ENCODE measurements around the gene ZCCHC7. TPM values are rescaled to one million over a fixed set of nuclear protein-coding genes. Genes with fewer than 3 reads are reported as not detected.

ZCCHC7 gene
- polyA plus RNA-seq, 3 donors: 8.7 to 12.9 (median 12.5) TPM

DNA sequence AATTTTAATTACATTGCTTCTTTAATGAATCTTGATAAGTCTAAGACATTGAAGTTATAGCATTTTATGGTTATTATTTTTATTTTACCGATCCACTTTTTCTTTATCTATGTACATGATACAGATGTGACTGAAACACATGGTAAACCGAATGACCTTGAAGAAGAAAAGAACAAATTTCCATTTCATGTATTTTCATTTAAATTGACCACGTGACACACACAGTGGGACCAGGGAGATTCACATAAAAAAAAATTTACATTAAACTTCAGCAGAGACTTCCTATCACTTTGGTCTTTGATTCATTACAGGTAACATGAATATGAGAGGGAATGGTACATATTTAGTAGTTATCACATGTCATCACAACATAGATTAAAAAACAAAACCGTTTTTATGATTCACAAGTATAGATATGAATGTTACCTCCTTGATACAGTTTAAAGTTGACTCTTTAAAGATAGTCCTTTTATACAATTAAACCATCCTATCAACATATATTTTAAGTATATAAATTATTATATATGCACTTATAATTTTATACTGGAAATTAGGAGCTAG is 133.1 kb downstream of the ZCCHC7 start:
- Mint-ChIP-seq H3K36me3 (peaks cover 10 to 17% of the 10 kb centered on the region in 2 donors), H3K4me3 (no peak overlapping the region)
- intact Hi-C loops (cut with micrococcal nuclease): no loop called here

DNA sequence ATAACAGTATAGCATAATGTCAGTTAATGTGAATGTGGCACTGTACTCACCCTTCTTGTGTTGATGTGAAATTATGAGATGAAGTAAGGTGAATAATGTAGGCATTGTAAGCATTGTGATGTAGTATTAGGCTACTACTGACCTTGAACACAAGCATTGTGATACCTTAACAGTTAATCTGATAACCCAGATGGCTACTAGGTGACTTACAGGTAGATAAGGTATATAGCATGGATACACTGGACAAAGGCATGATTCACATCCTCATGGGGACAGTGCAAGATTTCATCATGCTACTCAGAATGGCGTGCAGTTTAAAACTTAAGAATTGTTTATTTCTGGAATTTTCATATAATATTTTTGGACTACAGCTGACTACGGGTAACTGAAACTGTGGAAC is 134.8 kb downstream of the ZCCHC7 start:
- no CpG with 5 or more reads among the region's 2 CpGs for WGBS (ENCODE audit: insufficient coverage)
- H3K4me1 Mint-ChIP-seq: no peaks in the 10 kb centered on the region
- peaks cover 0 to 2% (median 0%) of the 10 kb centered on the region in 7 donors for H3K9me3 Mint-ChIP-seq
- no peak overlapping the region for H3K9ac ChIP-seq (ENCODE audit: insufficient read depth, low read length, poor library complexity, severe bottlenecking)
- H3K27ac ChIP-seq (ENCODE audit: low read depth in 1 of 2, low read length in 2 of 2): no peak overlapping the region
- H3K27me3 ChIP-seq (ENCODE audit: control insufficient read depth in 2 of 2, insufficient read depth in 2 of 2, low read length in 2 of 2): no peaks in the 10 kb centered on the region
- H3K79me2 ChIP-seq (ENCODE audit: insufficient read depth, low read length): no peaks in the 10 kb centered on the region
- H3K36me3 Mint-ChIP-seq: peaks cover 3 to 10% of the 10 kb centered on the region in 2 donors
- no peaks in the 10 kb centered on the region for H3K9me3 ChIP-seq (replicated peaks in 1 of 2; ENCODE audit: control insufficient read depth in 1 of 2, insufficient read depth in 1 of 2, low read length in 2 of 2)
- no peak for DNase-seq
- intact Hi-C loops (cut with micrococcal nuclease): no loop called here
- H4K20me1 ChIP-seq (ENCODE audit: insufficient read depth, low read length): no peaks in the 10 kb centered on the region
- H3K27me3 Mint-ChIP-seq (ENCODE audit: low read depth in 3 of 3): no peaks in the 10 kb centered on the region
- H3K36me3 ChIP-seq (replicated peaks in 1 of 2; ENCODE audit: control insufficient read depth in 1 of 2, insufficient read depth in 2 of 2, low read length in 2 of 2): peaks cover 2 to 3% of the 10 kb centered on the region in 2 donors
- H3K4me3 Mint-ChIP-seq: no peak overlapping the region
- no peak overlapping the region for H2AFZ ChIP-seq (ENCODE audit: insufficient read depth, low read depth, low read length, poor library complexity, severe bottlenecking)
- H3K4me1 ChIP-seq (ENCODE audit: control insufficient read depth in 1 of 2, insufficient read depth in 2 of 2, low read length in 2 of 2): no peaks in the 10 kb centered on the region
- H3K27ac Mint-ChIP-seq: no peak overlapping the region
- H3K4me2 ChIP-seq (replicated peaks; ENCODE audit: extremely low read depth, low read length, poor library complexity, severe bottlenecking): no peak overlapping the region
- H3K4me3 ChIP-seq (replicated peaks in 1 of 3; ENCODE audit: low read depth in 2 of 3, low read length in 3 of 3): no peak overlapping the region
- TF ChIP-seq, protein P1, sequence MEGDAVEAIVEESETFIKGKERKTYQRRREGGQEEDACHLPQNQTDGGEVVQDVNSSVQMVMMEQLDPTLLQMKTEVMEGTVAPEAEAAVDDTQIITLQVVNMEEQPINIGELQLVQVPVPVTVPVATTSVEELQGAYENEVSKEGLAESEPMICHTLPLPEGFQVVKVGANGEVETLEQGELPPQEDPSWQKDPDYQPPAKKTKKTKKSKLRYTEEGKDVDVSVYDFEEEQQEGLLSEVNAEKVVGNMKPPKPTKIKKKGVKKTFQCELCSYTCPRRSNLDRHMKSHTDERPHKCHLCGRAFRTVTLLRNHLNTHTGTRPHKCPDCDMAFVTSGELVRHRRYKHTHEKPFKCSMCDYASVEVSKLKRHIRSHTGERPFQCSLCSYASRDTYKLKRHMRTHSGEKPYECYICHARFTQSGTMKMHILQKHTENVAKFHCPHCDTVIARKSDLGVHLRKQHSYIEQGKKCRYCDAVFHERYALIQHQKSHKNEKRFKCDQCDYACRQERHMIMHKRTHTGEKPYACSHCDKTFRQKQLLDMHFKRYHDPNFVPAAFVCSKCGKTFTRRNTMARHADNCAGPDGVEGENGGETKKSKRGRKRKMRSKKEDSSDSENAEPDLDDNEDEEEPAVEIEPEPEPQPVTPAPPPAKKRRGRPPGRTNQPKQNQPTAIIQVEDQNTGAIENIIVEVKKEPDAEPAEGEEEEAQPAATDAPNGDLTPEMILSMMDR (IDR thresholded peaks at IDR 0.05): no peak

More for the DNA sequence above, 133.1 kb downstream of the ZCCHC7 start:
- Histone ChIP-seq H3K79me2 (ENCODE audit: insufficient read depth, low read length) (no peaks in the 10 kb centered on the region), H3K4me2 (replicated peaks; ENCODE audit: extremely low read depth, low read length, poor library complexity, severe bottlenecking) (no peak overlapping the region), H3K27me3 (ENCODE audit: control insufficient read depth in 2 of 2, insufficient read depth in 2 of 2, low read length in 2 of 2) (no peaks in the 10 kb centered on the region), H3K4me1 (ENCODE audit: control insufficient read depth in 1 of 2, insufficient read depth in 2 of 2, low read length in 2 of 2) (no peaks in the 10 kb centered on the region), H3K9ac (ENCODE audit: insufficient read depth, low read length, poor library complexity, severe bottlenecking) (no peak overlapping the region), H3K9me3 (replicated peaks in 1 of 2; ENCODE audit: control insufficient read depth in 1 of 2, insufficient read depth in 1 of 2, low read length in 2 of 2) (no peaks in the 10 kb centered on the region), H2AFZ (ENCODE audit: insufficient read depth, low read depth, low read length, poor library complexity, severe bottlenecking) (no peak overlapping the region), H3K36me3 (replicated peaks in 1 of 2; ENCODE audit: control insufficient read depth in 1 of 2, insufficient read depth in 2 of 2, low read length in 2 of 2) (peaks cover 2 to 12% of the 10 kb centered on the region in 2 donors), H3K27ac (ENCODE audit: low read depth in 1 of 2, low read length in 2 of 2) (no peak overlapping the region), H3K4me3 (replicated peaks in 1 of 3; ENCODE audit: low read depth in 2 of 3, low read length in 3 of 3) (no peak overlapping the region), H4K20me1 (ENCODE audit: insufficient read depth, low read length) (no peaks in the 10 kb centered on the region)
- WGBS (ENCODE audit: insufficient coverage): no CpG with 5 or more reads among the region's 4 CpGs
- H3K27ac Mint-ChIP-seq: no peak overlapping the region
- TF ChIP-seq, protein P1 (IDR thresholded peaks at IDR 0.05): no peak
- no peaks in the 10 kb centered on the region for H3K4me1 Mint-ChIP-seq
- no peaks in the 10 kb centered on the region for H3K27me3 Mint-ChIP-seq (ENCODE audit: low read depth in 3 of 3)
- H3K9me3 Mint-ChIP-seq: peaks cover 0 to 2% (median 0%) of the 10 kb centered on the region in 7 donors
- DNase-seq: no peak
